ENCODE measurements around the gene CMC1. TPM values are rescaled to one million over a fixed set of nuclear protein-coding genes. Genes with fewer than 3 reads are reported as not detected.

The CMC1 gene
- total RNA-seq, 1 experiment from 2014 or later = 22.8 TPM

DNA sequence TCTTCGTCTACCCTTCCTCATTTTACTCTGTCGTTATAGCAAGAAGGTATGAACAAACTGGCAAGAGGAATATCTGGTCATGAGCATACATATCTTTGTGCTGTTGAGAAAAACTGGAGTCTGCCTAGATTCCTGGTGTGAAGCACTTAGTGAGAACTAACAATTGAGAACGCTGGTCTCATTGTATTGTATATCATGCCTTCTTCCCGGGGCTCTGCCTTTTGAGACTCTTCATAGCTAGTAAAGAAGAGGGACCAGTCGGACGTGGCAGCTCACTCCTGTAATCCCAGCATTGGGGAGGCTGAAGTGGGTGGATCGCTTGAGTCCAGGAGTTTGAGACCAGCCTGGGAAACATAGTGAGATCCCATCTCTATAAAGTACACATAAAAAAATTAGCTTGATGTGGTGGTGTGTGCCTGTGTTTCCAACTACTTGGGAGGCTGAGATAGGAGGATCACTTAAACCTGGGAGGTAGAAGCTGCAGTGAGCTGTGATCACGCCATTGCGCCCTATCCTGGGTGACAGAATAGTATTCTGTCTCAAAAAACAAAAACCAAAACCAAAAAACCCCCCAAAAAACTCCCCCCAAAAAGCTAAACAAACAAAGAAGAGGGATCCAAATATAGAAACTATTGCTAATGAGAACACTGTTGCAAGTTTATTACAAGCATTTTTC lies 11.8 kb downstream of the CMC1 start:
- ChIA-PET POLR2A (no interaction called here), CTCF (no interaction called here)
- Histone ChIP-seq H3K36me3 (ENCODE audit: control insufficient read depth, insufficient read depth, low read length) (no peaks in the 10 kb centered on the region), H3K27me3 (replicated peaks; ENCODE audit: control insufficient read depth, insufficient read depth, low read length) (no peaks in the 10 kb centered on the region), H3K9me3 (no peaks in the 10 kb centered on the region), H3K4me3 (ENCODE audit: low read depth, low read length) (no peak overlapping the region), H3K4me1 (no peaks in the 10 kb centered on the region)
- no TSS peak for BruUV-seq (replicated peaks)
- H3K4me3 Mint-ChIP-seq (ENCODE audit: unreplicated experiment) = no peak overlapping the region
- H3K27ac Mint-ChIP-seq (ENCODE audit: unreplicated experiment) = no peak overlapping the region
- no peaks in the 10 kb centered on the region for H3K4me1 Mint-ChIP-seq (ENCODE audit: low read depth, unreplicated experiment)
- H3K9me3 Mint-ChIP-seq (ENCODE audit: unreplicated experiment) = no peaks in the 10 kb centered on the region
- intact Hi-C loops (cut with micrococcal nuclease; ENCODE audit: unreplicated experiment) = no loop called here
- DNase-seq = no peak
- TF ChIP-seq, protein P1, sequence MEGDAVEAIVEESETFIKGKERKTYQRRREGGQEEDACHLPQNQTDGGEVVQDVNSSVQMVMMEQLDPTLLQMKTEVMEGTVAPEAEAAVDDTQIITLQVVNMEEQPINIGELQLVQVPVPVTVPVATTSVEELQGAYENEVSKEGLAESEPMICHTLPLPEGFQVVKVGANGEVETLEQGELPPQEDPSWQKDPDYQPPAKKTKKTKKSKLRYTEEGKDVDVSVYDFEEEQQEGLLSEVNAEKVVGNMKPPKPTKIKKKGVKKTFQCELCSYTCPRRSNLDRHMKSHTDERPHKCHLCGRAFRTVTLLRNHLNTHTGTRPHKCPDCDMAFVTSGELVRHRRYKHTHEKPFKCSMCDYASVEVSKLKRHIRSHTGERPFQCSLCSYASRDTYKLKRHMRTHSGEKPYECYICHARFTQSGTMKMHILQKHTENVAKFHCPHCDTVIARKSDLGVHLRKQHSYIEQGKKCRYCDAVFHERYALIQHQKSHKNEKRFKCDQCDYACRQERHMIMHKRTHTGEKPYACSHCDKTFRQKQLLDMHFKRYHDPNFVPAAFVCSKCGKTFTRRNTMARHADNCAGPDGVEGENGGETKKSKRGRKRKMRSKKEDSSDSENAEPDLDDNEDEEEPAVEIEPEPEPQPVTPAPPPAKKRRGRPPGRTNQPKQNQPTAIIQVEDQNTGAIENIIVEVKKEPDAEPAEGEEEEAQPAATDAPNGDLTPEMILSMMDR (IDR thresholded peaks at IDR 0.05; ENCODE audit: insufficient read depth in 1 of 2, low read depth in 1 of 2, low read length in 1 of 2, severe bottlenecking in 1 of 2, unreplicated experiment in 1 of 2) = no peak
- no peaks in the 10 kb centered on the region for H3K36me3 Mint-ChIP-seq (ENCODE audit: insufficient read depth, unreplicated experiment)
- no peaks in the 10 kb centered on the region for H3K27me3 Mint-ChIP-seq (ENCODE audit: insufficient read depth, unreplicated experiment)

DNA sequence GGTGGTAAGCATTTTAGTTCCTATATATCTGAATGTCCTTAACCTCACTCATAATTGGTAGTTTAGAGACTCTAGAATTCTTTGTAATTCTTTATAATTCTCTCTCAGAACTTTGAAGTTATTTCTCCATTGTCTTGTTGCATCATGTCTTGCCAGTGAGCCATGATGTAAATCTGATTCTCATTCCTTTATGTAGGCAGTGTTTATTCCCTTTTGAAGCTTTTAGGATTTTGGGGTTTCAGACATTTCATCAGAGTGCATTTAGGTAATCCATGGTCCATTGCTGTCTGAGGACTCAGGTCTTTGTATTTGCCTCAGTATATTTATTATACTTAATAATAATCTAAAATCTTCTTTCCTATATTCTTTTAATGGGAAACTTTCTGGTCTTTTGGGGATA lies 20.6 kb downstream of the CMC1 start:
- ChIA-PET POLR2A (no interaction called here), CTCF (no interaction called here)
- no peak for DNase-seq
- Histone ChIP-seq H3K4me1 (no peaks in the 10 kb centered on the region), H3K4me3 (ENCODE audit: low read depth, low read length) (no peak overlapping the region), H3K9me3 (no peaks in the 10 kb centered on the region), H3K36me3 (ENCODE audit: control insufficient read depth, insufficient read depth, low read length) (no peaks in the 10 kb centered on the region), H3K27me3 (replicated peaks; ENCODE audit: control insufficient read depth, insufficient read depth, low read length) (no peaks in the 10 kb centered on the region)
- Mint-ChIP-seq H3K27ac (ENCODE audit: unreplicated experiment) (no peak overlapping the region), H3K27me3 (ENCODE audit: insufficient read depth, unreplicated experiment) (no peaks in the 10 kb centered on the region), H3K4me1 (ENCODE audit: low read depth, unreplicated experiment) (no peaks in the 10 kb centered on the region), H3K36me3 (ENCODE audit: insufficient read depth, unreplicated experiment) (no peaks in the 10 kb centered on the region), H3K9me3 (ENCODE audit: unreplicated experiment) (no peaks in the 10 kb centered on the region), H3K4me3 (ENCODE audit: unreplicated experiment) (no peak overlapping the region)
- TF ChIP-seq, protein P1 (IDR thresholded peaks at IDR 0.05; ENCODE audit: insufficient read depth in 1 of 2, low read depth in 1 of 2, low read length in 1 of 2, severe bottlenecking in 1 of 2, unreplicated experiment in 1 of 2) = no peak
- BruUV-seq (replicated peaks) = no TSS peak
- intact Hi-C loops (cut with micrococcal nuclease; ENCODE audit: unreplicated experiment) = no loop called here

DNA sequence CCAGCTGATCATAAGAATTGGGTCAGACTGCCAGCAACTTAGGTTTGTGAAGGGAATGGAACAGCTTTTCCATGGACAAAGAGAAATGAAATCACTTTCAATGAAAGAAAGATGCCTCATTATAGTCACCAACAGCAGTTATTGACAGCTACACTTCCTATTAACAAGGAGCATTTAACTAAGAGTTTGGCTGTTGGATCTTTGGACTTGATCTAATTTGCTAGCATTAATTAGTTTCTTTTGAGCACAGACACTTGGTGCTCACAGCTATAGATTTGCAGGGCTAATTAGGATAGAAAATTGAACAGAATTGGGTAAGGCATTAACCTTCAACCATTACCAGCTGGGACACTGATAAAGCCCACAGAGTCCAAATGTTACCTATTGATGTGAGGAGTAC lies 24.2 kb downstream of the CMC1 start:
- ChIA-PET POLR2A (no interaction called here), CTCF (no interaction called here)
- H3K4me3 ChIP-seq (ENCODE audit: low read depth, low read length) = no peak overlapping the region
- Mint-ChIP-seq H3K4me1 (ENCODE audit: low read depth, unreplicated experiment) (peaks cover 8% of the 10 kb centered on the region), H3K27me3 (ENCODE audit: insufficient read depth, unreplicated experiment) (no peaks in the 10 kb centered on the region), H3K36me3 (ENCODE audit: insufficient read depth, unreplicated experiment) (no peaks in the 10 kb centered on the region), H3K9me3 (ENCODE audit: unreplicated experiment) (no peaks in the 10 kb centered on the region), H3K27ac (ENCODE audit: unreplicated experiment) (no peak overlapping the region), H3K4me3 (ENCODE audit: unreplicated experiment) (no peak overlapping the region)
- BruUV-seq (replicated peaks) = no TSS peak
- TF ChIP-seq, protein P1 (IDR thresholded peaks at IDR 0.05; ENCODE audit: insufficient read depth in 1 of 2, low read depth in 1 of 2, low read length in 1 of 2, severe bottlenecking in 1 of 2, unreplicated experiment in 1 of 2) = no peak
- H3K27me3 ChIP-seq (replicated peaks; ENCODE audit: control insufficient read depth, insufficient read depth, low read length) = no peaks in the 10 kb centered on the region
- H3K9me3 ChIP-seq = no peaks in the 10 kb centered on the region
- H3K4me1 ChIP-seq = peaks cover 4% of the 10 kb centered on the region; the same call in 1 of the 2 replicates
- no peaks in the 10 kb centered on the region for H3K36me3 ChIP-seq (ENCODE audit: control insufficient read depth, insufficient read depth, low read length)
- intact Hi-C loops (cut with micrococcal nuclease; ENCODE audit: unreplicated experiment) = no loop called here
- DNase-seq = no peak
